ENCODE measurements around the gene ADGRG1.
A peak's percentile ranks its signal among the peaks of the same experiment; 100 is the strongest.

ADGRG1 gene

GRCh38 chr16:57687363-57687929, 59.0 kb downstream of the ADGRG1 start:
- DNase-seq: no peak

GRCh38 chr16:57688487-57688986, 60.1 kb downstream of the ADGRG1 start:
- no peak for DNase-seq

GRCh38 chr16:57688987-57689761, 60.7 kb downstream of the ADGRG1 start:
- peak; percentile 33 for DNase-seq

- DNase-seq: no peak
Observed at GRCh38 chr16:57689762-57690558, 61.5 kb downstream of the ADGRG1 start.

- no peak for DNase-seq
Observed at GRCh38 chr16:57690782-57691471, 62.5 kb downstream of the ADGRG1 start.

GRCh38 chr16:57692636-57693035, 64.2 kb downstream of the ADGRG1 start:
- DNase-seq: no peak

- DNase-seq: no peak
Observed at GRCh38 chr16:57693550-57693949, 65.1 kb downstream of the ADGRG1 start.

GRCh38 chr16:57694231-57694724, 65.8 kb downstream of the ADGRG1 start:
- no peak for DNase-seq

- DNase-seq: peak; percentile 94
Observed at GRCh38 chr16:57694725-57695679, 66.6 kb downstream of the ADGRG1 start, which contains the start of gene DRC7. Gene DRC7, plus strand, starts transcription at chr16:57694806. Its CDS starts 3,144 bp downstream, at chr16:57697950.

- DNase-seq: no peak
Observed at GRCh38 chr16:57695680-57696069, 67.2 kb downstream of the ADGRG1 start.

- DNase-seq: no peak
Observed at GRCh38 chr16:57696240-57696639, 67.8 kb downstream of the ADGRG1 start.

GRCh38 chr16:57697896-57698537, 69.6 kb downstream of the ADGRG1 start:
- no peak for DNase-seq

- no peak for DNase-seq
Observed at GRCh38 chr16:57698812-57699405, 70.5 kb downstream of the ADGRG1 start.

- DNase-seq: no peak
Observed at GRCh38 chr16:57699481-57699880, 71.1 kb downstream of the ADGRG1 start.

- no peak for DNase-seq
Observed at GRCh38 chr16:57699899-57700298, 71.5 kb downstream of the ADGRG1 start.

GRCh38 chr16:57700781-57701551, 72.5 kb downstream of the ADGRG1 start:
- peak; percentile 31 for DNase-seq

GRCh38 chr16:57701759-57702371, 73.4 kb downstream of the ADGRG1 start:
- no peak for DNase-seq

GRCh38 chr16:57703416-57704010, 75.1 kb downstream of the ADGRG1 start:
- DNase-seq: no peak

Data from DMS53 (cell line).